NT2/D1 (cell line): ENCODE data around the gene DICER1.

Experiments used
- SUZ12 ChIP-seq: IDR thresholded peaks from 2 replicates; pipeline ENCODE4 v1.6.1; 2011; ENCODE audit not compliant: insufficient read length, insufficient read depth; ENCODE audit errors: extremely low read depth
- YY1 ChIP-seq: IDR thresholded peaks from 2 replicates; pipeline ENCODE4 v1.6.1; 2011; ENCODE audit not compliant: insufficient read length, insufficient read depth
- ZNF274 ChIP-seq: IDR thresholded peaks from 2 replicates; pipeline ENCODE4 v1.6.1; 2011; ENCODE audit warnings: mild to moderate bottlenecking, low read depth, low read length

- no peak for TF ChIP-seq YY1
- TF ChIP-seq SUZ12 = no peak
- TF ChIP-seq ZNF274 = no peak
These were observed 27.9 kb upstream of the DICER1 start for GRCh38 chr14:95185033-95185766.
